Spleen (tissue), 7 donors: ENCODE measurements around the gene SHC1.

ENCODE experiments used
- POLR2A ChIP-seq, 3 donors: fragments of 450-650 bp; IDR thresholded peaks; one replicate each; pipeline ENCODE4 v1.5.1; 2017; ENCODE audit warnings: antibody characterized with exemption in 3 of 3, mild to moderate bottlenecking in 1 of 3
- POLR2AphosphoS5 ChIP-seq, 3 donors: sonication (generic); formaldehyde crosslinking; IDR thresholded peaks; one replicate each; pipeline ENCODE4 v1.5.1; 2017; ENCODE audit warnings: antibody characterized with exemption in 3 of 3
- TF ChIP-seq, protein P1 (sequence below), 11 experiments: fragments of 200-600 bp in 7 of 11; fragments of 450-650 bp in 4 of 11; sonication (generic) in 4 of 11; IDR thresholded peaks in 8 of 11; conservative IDR thresholded peaks in 3 of 11; 1 replicate in 7 of 11; 2 replicates in 4 of 11; pipeline versions ENCODE4 v1.4.0 to v1.8.0; 2016 to 2021; ENCODE audit warnings: antibody characterized with exemption in 11 of 11, inconsistent platforms in 4 of 11, mild to moderate bottlenecking in 1 of 11
- donor health status: DM: no; HTN: no; CAD: no; lungs with moderate emphysema.
- donor health status: DM: no; HTN: no; CAD: no.
- donor health status: DM: no; HTN: no; CAD: no.

DNA sequence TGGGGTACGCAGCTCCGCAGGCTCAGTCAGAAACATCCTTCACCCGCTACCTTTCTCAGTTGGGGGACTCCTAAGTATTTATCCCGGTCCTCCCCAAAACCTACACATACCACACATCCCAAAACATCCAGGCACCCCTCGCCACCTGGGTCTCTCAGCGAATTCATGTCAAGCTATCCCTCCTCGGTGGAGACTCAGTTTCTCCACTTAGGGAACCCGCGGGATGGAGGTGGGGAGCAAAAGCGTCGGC is 30.8 kb upstream of the SHC1 start:
- TF ChIP-seq POLR2A (IDR thresholded peaks at IDR 0.05) (no peak), POLR2AphosphoS5 (IDR thresholded peaks at IDR 0.05) (no peak)
- TF ChIP-seq, protein P1, sequence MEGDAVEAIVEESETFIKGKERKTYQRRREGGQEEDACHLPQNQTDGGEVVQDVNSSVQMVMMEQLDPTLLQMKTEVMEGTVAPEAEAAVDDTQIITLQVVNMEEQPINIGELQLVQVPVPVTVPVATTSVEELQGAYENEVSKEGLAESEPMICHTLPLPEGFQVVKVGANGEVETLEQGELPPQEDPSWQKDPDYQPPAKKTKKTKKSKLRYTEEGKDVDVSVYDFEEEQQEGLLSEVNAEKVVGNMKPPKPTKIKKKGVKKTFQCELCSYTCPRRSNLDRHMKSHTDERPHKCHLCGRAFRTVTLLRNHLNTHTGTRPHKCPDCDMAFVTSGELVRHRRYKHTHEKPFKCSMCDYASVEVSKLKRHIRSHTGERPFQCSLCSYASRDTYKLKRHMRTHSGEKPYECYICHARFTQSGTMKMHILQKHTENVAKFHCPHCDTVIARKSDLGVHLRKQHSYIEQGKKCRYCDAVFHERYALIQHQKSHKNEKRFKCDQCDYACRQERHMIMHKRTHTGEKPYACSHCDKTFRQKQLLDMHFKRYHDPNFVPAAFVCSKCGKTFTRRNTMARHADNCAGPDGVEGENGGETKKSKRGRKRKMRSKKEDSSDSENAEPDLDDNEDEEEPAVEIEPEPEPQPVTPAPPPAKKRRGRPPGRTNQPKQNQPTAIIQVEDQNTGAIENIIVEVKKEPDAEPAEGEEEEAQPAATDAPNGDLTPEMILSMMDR (IDR thresholded peaks at IDR 0.05 in 8 of 11, conservative IDR thresholded peaks at IDR 0.05 in 3 of 11), result no peak
